HG03103 (cell line): ENCODE results near the gene MRPL14.
"Not testable (repeated sequence)": the region's sequence is repeated elsewhere in the genome, so short reads cannot be mapped to it uniquely, and the experiment has no call there.

Experiments
- ATAC-seq: cut with Tn5 transposase; IDR thresholded peaks from one replicate; pipeline ENCODE4 v1.9.1; 2021; ENCODE audit warnings: low read depth; ENCODE audit not compliant: unreplicated experiment

Gene MRPL14

DNA sequence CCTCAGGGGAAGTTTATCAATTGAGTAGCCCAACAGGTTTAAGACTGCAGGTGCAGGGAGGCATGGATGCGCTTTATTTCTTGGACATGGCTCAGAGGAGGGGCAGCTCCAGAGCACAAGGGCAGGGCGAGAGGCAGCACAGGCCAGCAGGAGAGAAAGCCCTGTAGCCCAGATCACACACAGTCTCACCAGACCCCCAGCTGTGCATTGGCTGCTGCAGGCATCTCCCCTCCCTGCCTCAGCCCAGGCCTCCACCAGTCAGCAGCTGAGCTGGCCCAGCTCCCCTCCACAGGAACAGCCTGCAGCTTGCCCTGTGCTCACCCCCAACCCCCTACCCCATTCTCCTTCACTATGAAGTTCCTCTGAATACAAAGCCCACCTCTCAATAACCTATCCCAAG lies 24.7 kb downstream of the MRPL14 start:
- ATAC-seq, result no peak

- no peak for ATAC-seq
Observed at GRCh38 chr6:44101832-44102231, 25.4 kb downstream of the MRPL14 start.

GRCh38 chr6:44100088-44100550 lies 27.1 kb downstream of the MRPL14 start:
- ATAC-seq, result no peak

- no peak for ATAC-seq
Observed at GRCh38 chr6:44099192-44099591, 28.1 kb downstream of the MRPL14 start.

GRCh38 chr6:44097782-44098317 lies 29.4 kb downstream of the MRPL14 start:
- ATAC-seq, result no peak

- ATAC-seq, result no peak
Observed at GRCh38 chr6:44096612-44097011, 30.6 kb downstream of the MRPL14 start.

DNA sequence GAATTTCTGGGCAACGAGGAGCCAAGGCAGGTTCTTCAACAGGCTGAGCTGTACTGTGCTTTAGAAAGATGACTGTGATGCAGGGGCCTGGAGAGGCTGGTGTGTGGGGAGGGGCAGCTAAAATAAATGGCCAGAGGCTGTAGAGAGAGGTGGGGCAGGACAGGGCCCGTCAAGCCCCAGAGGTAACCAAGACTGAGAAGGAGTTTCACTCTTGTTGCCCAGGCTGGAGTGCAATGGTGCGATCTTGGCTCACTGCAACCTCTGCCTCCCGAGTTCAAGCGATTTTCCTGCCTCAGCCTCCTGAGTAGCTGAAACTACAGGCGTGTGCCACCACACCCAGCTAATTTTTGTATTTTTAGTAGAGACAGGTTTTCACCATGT lies 32.0 kb downstream of the MRPL14 start:
- not testable (repeated sequence) for ATAC-seq

GRCh38 chr6:44094403-44095242 lies 32.6 kb downstream of the MRPL14 start:
- no peak for ATAC-seq

DNA sequence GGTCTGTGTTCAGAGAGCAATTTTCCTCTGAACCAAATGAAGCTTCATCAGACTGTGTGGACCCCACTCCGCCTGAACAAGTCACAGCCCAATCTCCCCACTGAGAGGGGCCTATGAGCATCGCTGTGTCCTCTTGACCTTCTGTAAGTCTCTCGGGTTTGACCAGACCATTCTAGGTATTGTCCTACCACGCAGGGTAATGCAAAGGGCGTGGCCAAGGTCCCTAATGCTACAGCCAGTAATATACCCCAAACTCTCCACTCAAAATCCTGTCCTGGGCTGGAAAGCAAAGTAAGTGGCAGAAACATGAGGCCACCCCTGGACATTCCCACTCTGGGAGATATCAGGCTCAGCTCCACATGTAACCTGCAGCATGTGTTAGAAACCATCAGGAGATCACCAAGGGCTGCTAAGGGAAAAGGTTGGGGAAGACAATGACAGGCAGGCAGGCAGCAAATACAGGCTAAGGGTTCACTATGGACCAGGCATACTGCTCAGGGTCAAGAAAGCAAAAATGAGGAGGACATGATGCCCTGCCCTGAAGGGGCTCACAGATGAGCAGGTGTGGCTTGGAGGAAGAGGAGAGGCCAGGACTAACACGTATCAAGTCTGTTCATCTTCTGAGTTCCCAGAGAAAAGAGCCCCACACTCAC lies 33.4 kb downstream of the MRPL14 start:
- no peak for ATAC-seq

- no peak for ATAC-seq
Observed at GRCh38 chr6:44093066-44093465, 34.2 kb downstream of the MRPL14 start.

DNA sequence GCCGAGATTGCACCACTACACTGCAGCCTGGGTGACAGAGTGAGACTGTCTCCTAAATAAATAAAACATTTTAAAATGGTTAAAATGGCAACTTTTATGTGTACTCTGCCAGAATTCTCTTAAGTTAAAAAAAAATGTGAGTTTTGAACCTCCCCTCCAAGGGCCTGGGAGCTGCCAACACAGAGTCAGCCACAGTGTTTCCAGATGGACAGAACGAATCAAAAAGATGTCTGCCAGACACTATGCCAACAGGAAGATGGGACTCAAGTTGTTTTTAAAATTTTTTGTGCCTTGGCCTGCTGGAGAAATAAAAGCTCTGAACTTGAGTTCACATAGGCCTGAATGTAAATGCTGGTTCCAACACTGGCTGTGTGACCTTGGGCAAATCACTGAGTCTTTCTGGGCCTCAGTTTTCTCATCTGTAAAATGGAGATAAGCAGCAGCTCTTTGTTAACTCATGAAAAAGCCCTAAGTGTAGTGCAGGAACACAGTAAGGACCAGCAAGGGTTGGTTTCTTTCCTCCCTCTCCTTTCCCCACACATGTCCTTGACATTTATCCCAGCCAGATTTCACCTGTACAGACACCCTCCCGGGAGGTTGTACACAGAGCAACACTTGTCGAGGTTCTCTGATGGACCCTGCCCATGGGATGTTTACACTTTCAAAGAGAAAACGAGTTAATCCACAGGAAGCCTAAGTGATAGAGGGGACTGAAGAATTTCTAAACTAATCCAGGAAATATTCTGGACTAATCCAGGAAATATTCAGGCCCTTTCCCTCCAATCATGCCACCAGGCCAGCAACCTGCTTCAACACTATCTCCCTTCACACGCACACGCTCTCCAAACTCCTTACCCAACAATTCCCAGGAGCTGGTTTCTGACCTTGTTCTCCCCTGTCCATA lies 35.0 kb downstream of the MRPL14 start:
- ATAC-seq, result no peak

DNA sequence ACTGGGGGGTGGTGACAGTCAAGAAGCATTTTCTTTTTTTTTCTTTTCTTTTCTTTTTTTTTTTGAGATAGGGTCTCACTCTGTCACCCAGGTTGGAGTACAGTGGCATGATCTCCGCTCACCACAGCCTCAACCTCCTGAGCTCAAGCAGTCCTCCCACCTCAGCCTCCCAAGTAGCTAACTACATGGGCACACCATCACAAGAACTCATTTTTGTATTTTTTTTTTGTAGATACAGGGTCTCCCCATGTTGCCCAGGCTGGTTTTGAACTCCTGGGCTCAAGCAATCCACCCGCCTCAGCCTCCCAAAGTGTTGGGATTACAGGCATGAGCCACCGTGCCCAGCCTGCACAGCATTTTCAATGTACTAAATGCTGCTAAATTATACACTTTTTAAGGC lies 35.9 kb downstream of the MRPL14 start:
- not testable (repeated sequence) for ATAC-seq

- ATAC-seq, result no peak
Observed at GRCh38 chr6:44090465-44090864, 36.8 kb downstream of the MRPL14 start.

GRCh38 chr6:44088827-44089590 lies 38.2 kb downstream of the MRPL14 start:
- no peak for ATAC-seq

DNA sequence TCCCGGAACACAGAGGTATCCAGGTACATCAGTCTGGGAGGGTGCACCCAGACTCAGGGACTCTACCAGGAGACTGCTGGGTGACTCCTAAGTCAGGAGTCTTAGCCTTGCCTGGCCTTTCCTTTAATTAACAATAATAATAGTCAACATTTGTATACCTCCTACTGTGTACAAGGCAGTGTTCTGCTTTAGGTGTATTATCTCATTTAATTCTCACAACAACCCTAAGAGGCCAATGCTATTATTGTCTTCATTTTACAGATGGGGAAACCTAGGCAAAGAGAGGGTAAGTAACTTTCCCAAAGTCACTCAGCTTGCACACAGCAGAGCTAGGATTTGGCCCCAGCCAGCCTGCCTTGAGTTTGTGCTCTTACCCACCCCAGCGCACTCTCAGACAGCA lies 39.6 kb downstream of the MRPL14 start:
- no peak for ATAC-seq

- no peak for ATAC-seq
Observed at GRCh38 chr6:44086931-44087574, 40.2 kb downstream of the MRPL14 start.

- no peak for ATAC-seq
Observed at GRCh38 chr6:44085219-44085618, 42.0 kb downstream of the MRPL14 start.

DNA sequence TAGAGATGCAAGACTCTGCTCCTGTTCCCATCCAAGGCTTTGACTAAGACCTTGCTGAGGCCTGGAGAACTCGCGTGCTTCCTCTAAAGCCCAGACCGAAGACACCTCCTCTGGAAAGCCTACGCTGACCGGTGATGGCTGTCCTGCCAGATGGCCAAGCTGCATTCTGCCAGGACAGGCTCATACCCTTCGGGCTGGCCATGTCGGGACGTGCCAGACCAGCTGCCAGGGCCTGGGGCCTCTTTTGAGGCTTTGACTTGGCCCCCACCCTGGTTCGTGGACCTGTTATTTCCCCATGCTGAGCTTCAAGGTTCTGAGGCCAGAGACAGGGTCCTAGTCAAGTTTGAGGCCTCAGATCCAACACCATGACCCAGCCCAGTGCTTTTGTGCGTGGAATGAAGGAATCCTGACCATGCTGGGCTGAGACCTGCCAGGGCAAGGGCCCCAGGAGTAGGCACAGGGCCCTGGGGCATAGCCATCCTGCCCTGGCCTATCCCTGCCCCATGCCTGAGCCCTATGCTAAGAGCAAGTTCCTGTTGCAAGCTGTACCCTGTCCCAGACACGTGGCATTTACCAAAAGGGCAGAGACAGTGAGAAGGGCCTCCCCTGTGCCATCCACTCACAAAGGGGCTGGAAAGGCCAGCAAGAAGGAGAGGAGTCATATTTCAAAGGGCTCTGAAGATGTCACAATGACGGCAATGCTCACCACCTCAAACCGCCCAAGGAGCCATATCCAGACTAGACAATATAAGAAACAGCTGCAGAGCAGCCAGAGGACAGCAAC lies 42.8 kb downstream of the MRPL14 start:
- no peak for ATAC-seq

DNA sequence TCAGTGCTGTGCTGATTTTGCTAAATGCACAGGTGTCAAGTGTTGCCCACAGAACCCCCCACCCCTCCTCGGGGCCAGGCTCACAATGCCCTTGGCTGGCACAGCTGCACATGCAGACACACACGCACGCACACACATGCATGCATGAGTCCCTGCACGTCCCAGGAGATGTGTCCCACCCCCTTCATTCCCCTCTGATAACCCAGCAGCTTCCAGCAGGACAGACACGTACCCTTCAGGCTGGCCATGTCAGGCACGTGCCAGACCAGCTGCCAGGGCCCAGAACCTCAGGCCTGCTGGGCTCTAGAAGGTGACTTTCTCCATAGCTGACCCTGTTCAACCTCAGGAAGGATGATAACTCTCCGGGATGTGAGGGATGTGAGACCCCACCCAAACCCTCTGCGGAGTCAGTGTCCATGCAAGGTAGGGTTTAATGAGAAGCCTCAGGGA lies 44.4 kb downstream of the MRPL14 start:
- ATAC-seq, result no peak
